ENCODE measurements around the gene PDP2.

Gene PDP2

GRCh38 chr16:66904846-66905632 lies 24.7 kb downstream of the PDP2 start:
- DNase-seq: no peak

GRCh38 chr16:66905633-66906539 lies 25.6 kb downstream of the PDP2 start:
- DNase-seq: no peak

GRCh38 chr16:66906916-66907836 lies 26.9 kb downstream of the PDP2 start:
- DNase-seq: no peak

- no peak for DNase-seq
Observed at GRCh38 chr16:66908116-66908515, 27.8 kb downstream of the PDP2 start.

- no peak for DNase-seq
Observed at GRCh38 chr16:66908762-66909559, 28.6 kb downstream of the PDP2 start.

GRCh38 chr16:66910175-66910940 lies 30.0 kb downstream of the PDP2 start:
- no peak for DNase-seq

- no peak for DNase-seq
Observed at GRCh38 chr16:66911112-66911511, 30.8 kb downstream of the PDP2 start.

- no peak for DNase-seq
Observed at GRCh38 chr16:66911801-66912200, 31.5 kb downstream of the PDP2 start.

- DNase-seq: no peak
Observed at GRCh38 chr16:66913081-66913480, 32.8 kb downstream of the PDP2 start.

GRCh38 chr16:66913711-66914110 lies 33.4 kb downstream of the PDP2 start:
- no peak for DNase-seq

- no peak for DNase-seq
Observed at GRCh38 chr16:66914541-66914940, 34.2 kb downstream of the PDP2 start.

GRCh38 chr16:66915041-66915440 lies 34.7 kb downstream of the PDP2 start:
- DNase-seq: no peak

GRCh38 chr16:66916518-66916917 lies 36.2 kb downstream of the PDP2 start:
- no peak for DNase-seq

- DNase-seq: no peak
Observed at GRCh38 chr16:66917741-66918140, 37.4 kb downstream of the PDP2 start.

GRCh38 chr16:66918355-66918754 lies 38.0 kb downstream of the PDP2 start:
- no peak for DNase-seq

GRCh38 chr16:66918803-66919568 lies 38.7 kb downstream of the PDP2 start, which contains the start of gene CDH16:
Gene CDH16 (minus strand): TSS chr16:66918885. CDS start chr16:66918065, 820 bp downstream.
- no peak for DNase-seq

- DNase-seq: no peak
Observed at GRCh38 chr16:66919569-66920298, 39.4 kb downstream of the PDP2 start.

GRCh38 chr16:66920299-66920590 lies 39.9 kb downstream of the PDP2 start:
- no peak for DNase-seq

- DNase-seq: no peak
Observed at GRCh38 chr16:66920924-66921680, 40.8 kb downstream of the PDP2 start.
